Stomach (tissue), 4 donors: ENCODE data around the gene ABHD2.

ENCODE experiments used
- CTCF ChIP-seq, 7 experiments: fragments of 450-650 bp in 4 of 7; fragments of 200-600 bp in 3 of 7; sonication (generic) in 3 of 7; IDR thresholded peaks; one replicate each; pipeline ENCODE4 v1.5.1; 2016 to 2019; ENCODE audit warnings: antibody characterized with exemption in 7 of 7, control low read depth in 2 of 7, mild to moderate bottlenecking in 1 of 7
- EP300 ChIP-seq: sonication (generic); formaldehyde crosslinking; IDR thresholded peaks from one replicate; pipeline ENCODE4 v1.6.1; 2017; ENCODE audit warnings: antibody characterized with exemption
- POLR2A ChIP-seq, 4 donors: fragments of 450-650 bp; IDR thresholded peaks; one replicate each; pipeline ENCODE4 v1.6.1; 2016; ENCODE audit warnings: antibody characterized with exemption in 4 of 4, control low read depth in 2 of 4, mild to moderate bottlenecking in 1 of 4, moderate library complexity in 1 of 4
- POLR2AphosphoS5 ChIP-seq, 3 donors: sonication (generic); formaldehyde crosslinking; IDR thresholded peaks; one replicate each; pipeline ENCODE4 v1.6.1; 2016; ENCODE audit warnings: antibody characterized with exemption in 3 of 3

- TF ChIP-seq CTCF (IDR thresholded peaks at IDR 0.05) = no peak
- TF ChIP-seq POLR2AphosphoS5 (IDR thresholded peaks at IDR 0.05) = no peak
- no peak for TF ChIP-seq POLR2A (IDR thresholded peaks at IDR 0.05)
- no peak for TF ChIP-seq EP300
Observed at GRCh38 chr15:89119489-89120478, 31.5 kb downstream of the ABHD2 start.
